ENCODE results near the gene TRPM2. TPM values are rescaled to one million over a fixed set of nuclear protein-coding genes. Genes with fewer than 3 reads are reported as not detected.

Gene TRPM2
- total RNA-seq, 1 donor from 2014 or later = 1.6 TPM

GRCh38 chr21:44374601-44375280, 21.3 kb downstream of the TRPM2 start:
- Histone ChIP-seq H3K4me1 (ENCODE audit: control insufficient read depth in 3 of 3, insufficient read depth in 3 of 3, low read length in 3 of 3) (peaks cover 0 to 6% (median 4%) of the 10 kb centered on the region in 3 donors), H3K9me3 (ENCODE audit: control insufficient read depth in 3 of 3, low read length in 3 of 3) (no peaks in the 10 kb centered on the region), H3K27me3 (ENCODE audit: control insufficient read depth in 3 of 3, insufficient read depth in 3 of 3, low read length in 3 of 3) (peaks cover 39 to 59% (median 56%) of the 10 kb centered on the region in 3 donors), H3K4me3 (ENCODE audit: low read length in 3 of 3) (no peak overlapping the region), H3K36me3 (ENCODE audit: control insufficient read depth in 3 of 3, insufficient read depth in 3 of 3, low read length in 3 of 3) (no peaks in the 10 kb centered on the region), H3K9ac (ENCODE audit: low read depth in 1 of 3, low read length in 3 of 3) (no peak overlapping the region), H3K27ac (ENCODE audit: low read depth, low read length) (no peak overlapping the region)

- peaks cover 0 to 5% (median 0%) of the 10 kb centered on the region in 3 donors for H3K4me1 ChIP-seq (ENCODE audit: control insufficient read depth in 3 of 3, insufficient read depth in 3 of 3, low read length in 3 of 3)
- no peak overlapping the region for H3K4me3 ChIP-seq (ENCODE audit: low read length in 3 of 3)
- no peaks in the 10 kb centered on the region for H3K36me3 ChIP-seq (ENCODE audit: control insufficient read depth in 3 of 3, insufficient read depth in 3 of 3, low read length in 3 of 3)
- no peak overlapping the region for H3K27ac ChIP-seq (ENCODE audit: low read depth, low read length)
- H3K9me3 ChIP-seq (ENCODE audit: control insufficient read depth in 3 of 3, low read length in 3 of 3) = no peaks in the 10 kb centered on the region
- no peak overlapping the region for H3K9ac ChIP-seq (ENCODE audit: low read depth in 1 of 3, low read length in 3 of 3)
- peaks cover 41 to 60% (median 57%) of the 10 kb centered on the region in 3 donors for H3K27me3 ChIP-seq (ENCODE audit: control insufficient read depth in 3 of 3, insufficient read depth in 3 of 3, low read length in 3 of 3)
These were observed 21.8 kb downstream of the TRPM2 start for GRCh38 chr21:44375281-44375651.

- H3K9me3 ChIP-seq (ENCODE audit: control insufficient read depth in 3 of 3, low read length in 3 of 3) = no peaks in the 10 kb centered on the region
- H3K36me3 ChIP-seq (ENCODE audit: control insufficient read depth in 3 of 3, insufficient read depth in 3 of 3, low read length in 3 of 3) = no peaks in the 10 kb centered on the region
- no peak overlapping the region for H3K27ac ChIP-seq (ENCODE audit: low read depth, low read length)
- no peaks in the 10 kb centered on the region for H3K4me1 ChIP-seq (ENCODE audit: control insufficient read depth in 3 of 3, insufficient read depth in 3 of 3, low read length in 3 of 3)
- H3K27me3 ChIP-seq (ENCODE audit: control insufficient read depth in 3 of 3, insufficient read depth in 3 of 3, low read length in 3 of 3) = peaks cover 38 to 60% (median 57%) of the 10 kb centered on the region in 3 donors
- H3K9ac ChIP-seq (ENCODE audit: low read depth in 1 of 3, low read length in 3 of 3) = no peak overlapping the region
- H3K4me3 ChIP-seq (ENCODE audit: low read length in 3 of 3) = no peak overlapping the region
These were observed 22.4 kb downstream of the TRPM2 start for GRCh38 chr21:44375761-44376241.

GRCh38 chr21:44376606-44377005, 23.2 kb downstream of the TRPM2 start:
- Histone ChIP-seq H3K9me3 (ENCODE audit: control insufficient read depth in 3 of 3, low read length in 3 of 3) (no peaks in the 10 kb centered on the region), H3K27ac (ENCODE audit: low read depth, low read length) (no peak overlapping the region), H3K4me3 (ENCODE audit: low read length in 3 of 3) (no peak overlapping the region), H3K4me1 (ENCODE audit: control insufficient read depth in 3 of 3, insufficient read depth in 3 of 3, low read length in 3 of 3) (no peaks in the 10 kb centered on the region), H3K27me3 (ENCODE audit: control insufficient read depth in 3 of 3, insufficient read depth in 3 of 3, low read length in 3 of 3) (peaks cover 35 to 60% (median 58%) of the 10 kb centered on the region in 3 donors), H3K9ac (ENCODE audit: low read depth in 1 of 3, low read length in 3 of 3) (no peak overlapping the region), H3K36me3 (ENCODE audit: control insufficient read depth in 3 of 3, insufficient read depth in 3 of 3, low read length in 3 of 3) (no peaks in the 10 kb centered on the region)

GRCh38 chr21:44377201-44377921, 23.9 kb downstream of the TRPM2 start:
- Histone ChIP-seq H3K4me1 (ENCODE audit: control insufficient read depth in 3 of 3, insufficient read depth in 3 of 3, low read length in 3 of 3) (no peaks in the 10 kb centered on the region), H3K27me3 (ENCODE audit: control insufficient read depth in 3 of 3, insufficient read depth in 3 of 3, low read length in 3 of 3) (peaks cover 35 to 60% (median 58%) of the 10 kb centered on the region in 3 donors), H3K9me3 (ENCODE audit: control insufficient read depth in 3 of 3, low read length in 3 of 3) (no peaks in the 10 kb centered on the region), H3K27ac (ENCODE audit: low read depth, low read length) (no peak overlapping the region), H3K4me3 (ENCODE audit: low read length in 3 of 3) (no peak overlapping the region), H3K9ac (ENCODE audit: low read depth in 1 of 3, low read length in 3 of 3) (no peak overlapping the region), H3K36me3 (ENCODE audit: control insufficient read depth in 3 of 3, insufficient read depth in 3 of 3, low read length in 3 of 3) (peaks cover 0 to 2% (median 0%) of the 10 kb centered on the region in 3 donors)

- Histone ChIP-seq H3K4me1 (ENCODE audit: control insufficient read depth in 3 of 3, insufficient read depth in 3 of 3, low read length in 3 of 3) (no peaks in the 10 kb centered on the region), H3K9ac (ENCODE audit: low read depth in 1 of 3, low read length in 3 of 3) (no peak overlapping the region), H3K9me3 (ENCODE audit: control insufficient read depth in 3 of 3, low read length in 3 of 3) (no peaks in the 10 kb centered on the region), H3K36me3 (ENCODE audit: control insufficient read depth in 3 of 3, insufficient read depth in 3 of 3, low read length in 3 of 3) (peaks cover 0 to 2% (median 0%) of the 10 kb centered on the region in 3 donors), H3K27me3 (ENCODE audit: control insufficient read depth in 3 of 3, insufficient read depth in 3 of 3, low read length in 3 of 3) (peaks cover 35 to 60% (median 56%) of the 10 kb centered on the region in 3 donors), H3K4me3 (ENCODE audit: low read length in 3 of 3) (no peak overlapping the region), H3K27ac (ENCODE audit: low read depth, low read length) (no peak overlapping the region)
These were observed 24.7 kb downstream of the TRPM2 start for GRCh38 chr21:44377922-44378645.

GRCh38 chr21:44378646-44379514, 25.5 kb downstream of the TRPM2 start:
- Histone ChIP-seq H3K27me3 (ENCODE audit: control insufficient read depth in 3 of 3, insufficient read depth in 3 of 3, low read length in 3 of 3) (peaks cover 35 to 60% (median 56%) of the 10 kb centered on the region in 3 donors), H3K36me3 (ENCODE audit: control insufficient read depth in 3 of 3, insufficient read depth in 3 of 3, low read length in 3 of 3) (peaks cover 0 to 2% (median 0%) of the 10 kb centered on the region in 3 donors)

GRCh38 chr21:44379515-44379848, 26.1 kb downstream of the TRPM2 start:
- no peak overlapping the region for H3K4me3 ChIP-seq (ENCODE audit: low read length in 3 of 3)
- H3K27me3 ChIP-seq (ENCODE audit: control insufficient read depth in 3 of 3, insufficient read depth in 3 of 3, low read length in 3 of 3) = peaks cover 35 to 60% (median 55%) of the 10 kb centered on the region in 3 donors
- H3K4me1 ChIP-seq (ENCODE audit: control insufficient read depth in 3 of 3, insufficient read depth in 3 of 3, low read length in 3 of 3) = no peaks in the 10 kb centered on the region
- H3K27ac ChIP-seq (ENCODE audit: low read depth, low read length) = no peak overlapping the region
- H3K9ac ChIP-seq (ENCODE audit: low read depth in 1 of 3, low read length in 3 of 3) = no peak overlapping the region
- peaks cover 0 to 2% (median 0%) of the 10 kb centered on the region in 3 donors for H3K36me3 ChIP-seq (ENCODE audit: control insufficient read depth in 3 of 3, insufficient read depth in 3 of 3, low read length in 3 of 3)
- H3K9me3 ChIP-seq (ENCODE audit: control insufficient read depth in 3 of 3, low read length in 3 of 3) = peaks cover 0 to 3% (median 2%) of the 10 kb centered on the region in 3 donors

More at GRCh38 chr21:44378646-44379514, 25.5 kb downstream of the TRPM2 start:
- Histone ChIP-seq H3K9ac (ENCODE audit: low read depth in 1 of 3, low read length in 3 of 3) (no peak overlapping the region), H3K27ac (ENCODE audit: low read depth, low read length) (no peak overlapping the region), H3K9me3 (ENCODE audit: control insufficient read depth in 3 of 3, low read length in 3 of 3) (no peaks in the 10 kb centered on the region), H3K4me1 (ENCODE audit: control insufficient read depth in 3 of 3, insufficient read depth in 3 of 3, low read length in 3 of 3) (no peaks in the 10 kb centered on the region), H3K4me3 (ENCODE audit: low read length in 3 of 3) (no peak overlapping the region)

Data from skeletal muscle tissue (tissue), 4 donors.